Measurements from ENCODE around the gene SPATA18.

- TF ChIP-seq CTCF (IDR thresholded peaks at IDR 0.05), result no peak
- no peak for TF ChIP-seq POLR2A (IDR thresholded peaks at IDR 0.05)
These were observed 55.1 kb downstream of the SPATA18 start for GRCh38 chr4:52106191-52106590.
